ENCODE data around the gene SORCS2. TPM values are rescaled to one million over a fixed set of nuclear protein-coding genes. Genes with fewer than 3 reads are reported as not detected.

SORCS2 gene
- total RNA-seq, 1 donor from 2014 or later: not detected

DNA sequence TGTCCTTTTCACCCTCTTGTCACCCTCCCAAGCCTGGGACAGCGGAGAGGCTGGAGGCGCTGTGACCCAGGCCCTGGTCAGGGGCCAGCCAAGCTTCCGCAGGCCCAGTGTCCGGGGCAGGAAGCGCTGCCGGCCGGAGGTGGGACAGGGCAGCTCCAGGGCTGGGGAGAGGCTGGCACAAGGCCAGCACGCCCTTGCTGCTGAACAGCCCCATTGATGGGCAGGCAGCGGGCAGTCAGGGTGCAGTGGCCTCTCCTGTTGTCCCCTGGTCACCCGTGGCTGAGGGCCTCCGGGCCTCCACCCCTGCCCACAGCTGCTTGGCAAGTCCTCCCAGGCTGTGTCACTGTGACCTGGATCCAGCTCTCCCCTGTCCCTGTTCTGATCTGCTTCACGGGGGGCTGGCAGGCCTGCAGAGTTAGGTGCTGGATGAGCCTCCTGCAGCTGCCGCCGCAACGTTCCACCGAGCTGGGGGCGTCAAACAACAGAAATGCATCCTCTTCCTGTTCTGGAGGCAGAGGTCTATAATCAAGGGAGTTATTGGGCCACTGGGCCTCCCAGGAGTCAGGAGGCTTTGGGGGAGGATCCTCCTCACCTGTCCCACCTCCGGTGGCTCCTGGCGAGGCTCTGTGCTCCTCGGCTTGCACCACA lies 134.5 kb downstream of the SORCS2 start:
- no peaks in the 10 kb centered on the region for H3K27me3 Mint-ChIP-seq (ENCODE audit: insufficient read depth)

DNA sequence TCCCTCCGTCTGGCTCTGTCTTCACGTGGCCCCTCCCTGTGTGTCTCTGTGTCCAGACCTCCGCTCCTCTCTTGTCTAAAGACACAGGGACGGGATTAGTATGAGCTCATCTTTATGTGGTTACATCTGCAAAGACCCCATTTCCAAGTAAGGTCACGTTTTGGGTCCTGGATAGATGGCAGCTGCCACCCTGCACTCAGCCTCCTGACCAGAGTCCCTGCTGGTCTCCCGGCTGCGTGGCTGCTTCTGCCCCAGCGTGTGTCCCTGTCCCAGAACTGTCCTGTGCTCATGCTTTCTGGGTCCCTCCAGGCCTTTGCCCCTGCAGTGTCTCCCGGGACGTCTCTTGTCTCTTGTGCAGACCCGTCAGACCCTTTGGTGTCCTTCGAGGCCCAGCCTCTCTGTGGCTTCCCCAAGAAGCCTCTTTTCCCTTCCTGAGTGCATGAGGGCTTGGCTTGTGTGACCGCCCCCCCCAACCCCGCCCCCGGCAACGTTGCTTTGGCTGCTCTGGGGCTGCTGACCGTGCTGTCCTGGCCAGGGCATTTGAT lies 135.1 kb downstream of the SORCS2 start:
- Mint-ChIP-seq H3K27me3 (ENCODE audit: insufficient read depth) (no peaks in the 10 kb centered on the region), H3K27ac (no peak overlapping the region), H3K4me1 (ENCODE audit: low read depth) (no peaks in the 10 kb centered on the region), H3K9me3 (no peaks in the 10 kb centered on the region), H3K36me3 (ENCODE audit: low read depth) (no peaks in the 10 kb centered on the region), H3K4me3 (no peak overlapping the region)
- intact Hi-C loops (cut with micrococcal nuclease): no loop called here
- no peak for DNase-seq (ENCODE audit: low spot score)

More for the DNA sequence above, 134.5 kb downstream of the SORCS2 start:
- Mint-ChIP-seq H3K36me3 (ENCODE audit: low read depth) (no peaks in the 10 kb centered on the region), H3K9me3 (no peaks in the 10 kb centered on the region), H3K4me1 (ENCODE audit: low read depth) (no peaks in the 10 kb centered on the region), H3K27ac (no peak overlapping the region), H3K4me3 (no peak overlapping the region)
- intact Hi-C loops (cut with micrococcal nuclease): no loop called here
- DNase-seq (ENCODE audit: low spot score): no peak

DNA sequence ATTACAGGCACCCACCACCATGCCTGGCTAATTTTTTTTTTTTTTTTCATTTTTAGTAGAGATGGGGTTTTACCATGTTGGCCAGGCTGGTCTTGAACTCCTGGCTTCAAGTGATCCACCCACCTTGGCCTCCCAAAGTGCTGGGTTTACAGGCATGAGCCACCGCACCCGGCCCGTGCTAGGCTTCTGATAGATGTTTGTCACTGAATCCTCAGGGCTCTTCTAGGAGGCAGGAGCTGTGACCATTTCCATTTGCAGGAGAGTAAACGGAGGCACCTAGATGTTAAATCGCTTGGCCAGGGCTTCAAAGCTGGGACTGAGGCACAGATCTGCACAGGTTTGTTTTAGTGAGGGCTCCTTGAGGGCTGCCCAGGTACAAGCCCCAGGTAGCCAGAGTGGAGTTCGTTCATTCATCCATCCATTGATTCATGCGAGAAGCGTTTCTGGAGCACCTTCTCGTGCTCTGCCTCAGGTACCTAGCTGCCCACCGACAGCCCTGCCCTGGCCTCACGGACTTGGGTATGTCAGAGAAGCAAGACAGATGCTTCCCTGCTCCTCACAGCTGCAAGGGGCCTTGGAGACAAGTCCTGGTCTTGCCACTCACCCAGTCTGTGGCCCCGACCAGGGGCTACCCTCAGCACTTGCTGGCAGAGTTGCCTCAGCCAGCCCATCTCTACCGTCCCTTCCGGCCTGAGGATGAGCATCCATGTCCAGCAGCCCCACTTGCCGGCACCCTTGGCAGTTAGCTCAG lies 136.0 kb downstream of the SORCS2 start:
- H3K4me3 Mint-ChIP-seq: no peak overlapping the region
- H3K27ac Mint-ChIP-seq: no peak overlapping the region
- H3K9me3 Mint-ChIP-seq: no peaks in the 10 kb centered on the region
- H3K27me3 Mint-ChIP-seq (ENCODE audit: insufficient read depth): no peaks in the 10 kb centered on the region
- H3K4me1 Mint-ChIP-seq (ENCODE audit: low read depth): no peaks in the 10 kb centered on the region
- H3K36me3 Mint-ChIP-seq (ENCODE audit: low read depth): no peaks in the 10 kb centered on the region
- intact Hi-C loops (cut with micrococcal nuclease): no loop called here
- DNase-seq (ENCODE audit: low spot score): no peak

DNA sequence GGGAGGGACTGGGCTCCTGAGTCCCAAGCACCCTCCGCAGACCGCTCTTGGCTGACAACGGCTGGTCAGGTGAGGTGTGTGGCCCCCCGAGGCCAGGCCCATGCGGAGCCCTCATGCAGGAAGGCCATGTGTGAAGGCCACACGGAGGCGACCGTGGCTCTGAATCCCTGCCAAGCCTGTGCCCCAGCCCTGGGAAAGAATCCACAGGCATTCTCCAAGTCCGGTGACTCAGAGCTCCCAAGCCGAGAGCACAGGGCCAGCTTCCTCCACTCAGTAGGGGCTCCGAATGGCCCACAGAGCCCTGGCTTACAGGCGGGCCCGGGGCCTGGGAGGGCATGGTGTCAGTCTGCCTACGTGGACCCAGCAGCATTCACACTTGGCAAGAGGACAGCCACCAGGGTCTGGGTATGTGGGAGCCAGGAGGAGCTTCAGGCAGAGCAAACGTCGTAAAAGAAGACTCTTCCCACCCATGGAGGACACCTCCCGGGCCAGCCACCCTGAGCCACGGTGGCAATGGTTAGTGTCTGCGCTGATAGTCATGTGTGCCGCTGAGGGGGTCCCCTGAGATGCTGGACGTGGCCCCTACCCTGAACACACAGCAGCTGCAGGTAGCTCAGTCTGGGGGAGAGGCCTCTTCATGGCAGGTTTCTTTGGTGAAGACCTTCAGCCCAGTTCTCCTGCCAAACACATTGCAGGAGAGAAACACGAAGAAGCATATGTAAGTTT lies 136.7 kb downstream of the SORCS2 start:
- Mint-ChIP-seq H3K4me3 (no peak overlapping the region), H3K9me3 (no peaks in the 10 kb centered on the region), H3K27ac (no peak overlapping the region), H3K4me1 (ENCODE audit: low read depth) (no peaks in the 10 kb centered on the region), H3K36me3 (ENCODE audit: low read depth) (no peaks in the 10 kb centered on the region), H3K27me3 (ENCODE audit: insufficient read depth) (no peaks in the 10 kb centered on the region)
- no peak for DNase-seq (ENCODE audit: low spot score)
- intact Hi-C loops (cut with micrococcal nuclease): no loop called here

DNA sequence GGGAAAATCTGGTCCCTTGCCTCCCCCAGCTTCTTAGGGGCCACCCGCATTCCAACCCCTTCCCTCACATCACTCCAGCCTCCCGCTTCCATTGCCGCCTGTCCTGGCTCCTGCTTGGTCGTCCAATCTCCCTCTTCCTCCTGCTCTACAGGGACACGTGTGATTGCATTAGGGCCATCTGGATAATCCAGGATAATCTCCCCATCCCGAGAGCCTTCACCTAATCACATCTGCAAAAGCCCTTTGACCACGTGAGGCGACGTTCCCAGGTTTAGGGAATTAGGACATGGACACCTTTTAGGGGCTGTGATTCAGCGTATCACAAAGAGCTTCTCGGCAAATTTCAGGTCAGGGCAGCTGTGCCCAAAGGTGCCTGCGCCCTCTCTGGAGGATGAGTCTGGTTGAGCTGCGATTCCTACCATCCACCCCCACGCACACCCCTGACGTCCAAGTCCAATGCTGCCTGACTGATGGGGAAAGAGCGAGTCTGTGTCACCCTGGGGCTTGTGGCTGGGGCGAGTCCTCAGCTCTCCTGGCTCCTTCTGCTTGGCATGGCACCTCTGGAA lies 137.8 kb downstream of the SORCS2 start:
- H3K36me3 Mint-ChIP-seq (ENCODE audit: low read depth): no peaks in the 10 kb centered on the region
- H3K27me3 Mint-ChIP-seq (ENCODE audit: insufficient read depth): no peaks in the 10 kb centered on the region
- no peak for DNase-seq (ENCODE audit: low spot score)
- no peak overlapping the region for H3K4me3 Mint-ChIP-seq
- intact Hi-C loops (cut with micrococcal nuclease): loop anchor here (10.0 kb wide), 1 partner anchor 135 kb away; the partner anchor contains the start of gene SORCS2
- H3K27ac Mint-ChIP-seq: no peak overlapping the region
- no peaks in the 10 kb centered on the region for H3K9me3 Mint-ChIP-seq
- H3K4me1 Mint-ChIP-seq (ENCODE audit: low read depth): no peaks in the 10 kb centered on the region

DNA sequence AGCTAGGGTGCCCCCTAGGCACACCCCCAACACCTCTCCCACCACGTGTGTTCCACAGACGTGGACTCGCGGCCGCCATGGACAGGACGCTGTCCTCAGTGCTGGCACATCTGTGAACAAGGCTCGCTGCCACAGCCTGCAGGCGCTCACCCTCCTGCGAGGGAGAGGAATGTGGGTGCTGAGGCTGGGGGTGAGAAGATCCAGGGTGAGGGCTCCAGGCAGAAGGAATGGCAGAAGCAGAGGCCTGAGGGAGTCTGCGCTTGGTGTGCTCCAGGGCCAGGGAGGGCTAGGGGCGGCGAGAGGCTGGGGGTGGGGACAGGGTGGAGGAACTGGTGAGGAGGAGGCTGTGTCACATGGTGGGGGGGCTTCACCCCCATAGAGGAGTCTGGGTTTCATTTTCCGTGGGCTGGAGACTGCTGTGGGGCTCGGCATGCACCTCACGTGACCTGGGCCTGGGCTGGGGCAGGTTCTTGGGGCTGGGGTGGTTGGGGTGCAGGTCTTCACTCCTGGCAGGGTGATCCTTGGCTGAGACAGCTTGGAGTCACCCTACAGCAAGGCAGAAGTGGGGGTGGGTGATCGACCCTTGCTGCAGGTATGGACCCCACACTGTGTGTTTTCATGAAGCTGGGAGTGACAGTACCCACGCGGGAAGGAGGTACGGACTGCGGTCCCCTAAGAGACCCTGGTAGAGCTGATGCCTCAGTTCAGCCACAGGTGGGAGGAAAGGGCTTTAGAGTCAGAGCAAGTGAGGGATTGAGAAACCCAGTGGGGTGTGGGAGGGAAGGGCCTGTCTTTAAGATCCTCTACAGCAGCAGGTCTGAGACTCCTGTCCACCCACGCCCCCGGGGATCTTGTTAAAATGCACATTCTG lies 138.7 kb downstream of the SORCS2 start:
- no peak overlapping the region for H3K27ac Mint-ChIP-seq
- no peaks in the 10 kb centered on the region for H3K9me3 Mint-ChIP-seq
- H3K4me1 Mint-ChIP-seq (ENCODE audit: low read depth): no peaks in the 10 kb centered on the region
- DNase-seq (ENCODE audit: low spot score): no peak
- H3K27me3 Mint-ChIP-seq (ENCODE audit: insufficient read depth): no peaks in the 10 kb centered on the region
- H3K4me3 Mint-ChIP-seq: no peak overlapping the region
- H3K36me3 Mint-ChIP-seq (ENCODE audit: low read depth): no peaks in the 10 kb centered on the region
- intact Hi-C loops (cut with micrococcal nuclease): loop anchor here (10.0 kb wide), 1 partner anchor 136 kb away; the partner anchor contains the start of gene SORCS2

DNA sequence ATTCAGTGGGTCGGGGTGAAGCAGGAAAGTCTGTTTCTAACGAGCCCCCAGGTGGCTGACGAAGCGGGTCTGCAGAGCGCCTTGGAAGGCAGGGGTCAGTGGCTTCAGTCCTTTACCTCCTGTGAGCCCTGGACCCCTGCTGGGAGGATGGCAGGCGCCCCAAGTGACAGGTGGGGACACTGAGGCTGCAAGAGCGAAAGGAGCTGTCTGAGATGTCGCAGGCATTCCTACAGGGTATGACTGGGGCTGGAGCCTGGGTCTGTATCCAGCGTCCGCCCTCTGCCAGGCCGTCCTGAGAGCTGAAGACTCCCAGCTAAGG lies 139.3 kb downstream of the SORCS2 start:
- no peaks in the 10 kb centered on the region for H3K9me3 Mint-ChIP-seq
- no peaks in the 10 kb centered on the region for H3K36me3 Mint-ChIP-seq (ENCODE audit: low read depth)
- DNase-seq (ENCODE audit: low spot score): no peak
- intact Hi-C loops (cut with micrococcal nuclease): loop anchor here (10.0 kb wide), 1 partner anchor 137 kb away; the partner anchor contains the start of gene SORCS2
- no peaks in the 10 kb centered on the region for H3K27me3 Mint-ChIP-seq (ENCODE audit: insufficient read depth)
- no peak overlapping the region for H3K27ac Mint-ChIP-seq
- no peaks in the 10 kb centered on the region for H3K4me1 Mint-ChIP-seq (ENCODE audit: low read depth)
- no peak overlapping the region for H3K4me3 Mint-ChIP-seq

DNA sequence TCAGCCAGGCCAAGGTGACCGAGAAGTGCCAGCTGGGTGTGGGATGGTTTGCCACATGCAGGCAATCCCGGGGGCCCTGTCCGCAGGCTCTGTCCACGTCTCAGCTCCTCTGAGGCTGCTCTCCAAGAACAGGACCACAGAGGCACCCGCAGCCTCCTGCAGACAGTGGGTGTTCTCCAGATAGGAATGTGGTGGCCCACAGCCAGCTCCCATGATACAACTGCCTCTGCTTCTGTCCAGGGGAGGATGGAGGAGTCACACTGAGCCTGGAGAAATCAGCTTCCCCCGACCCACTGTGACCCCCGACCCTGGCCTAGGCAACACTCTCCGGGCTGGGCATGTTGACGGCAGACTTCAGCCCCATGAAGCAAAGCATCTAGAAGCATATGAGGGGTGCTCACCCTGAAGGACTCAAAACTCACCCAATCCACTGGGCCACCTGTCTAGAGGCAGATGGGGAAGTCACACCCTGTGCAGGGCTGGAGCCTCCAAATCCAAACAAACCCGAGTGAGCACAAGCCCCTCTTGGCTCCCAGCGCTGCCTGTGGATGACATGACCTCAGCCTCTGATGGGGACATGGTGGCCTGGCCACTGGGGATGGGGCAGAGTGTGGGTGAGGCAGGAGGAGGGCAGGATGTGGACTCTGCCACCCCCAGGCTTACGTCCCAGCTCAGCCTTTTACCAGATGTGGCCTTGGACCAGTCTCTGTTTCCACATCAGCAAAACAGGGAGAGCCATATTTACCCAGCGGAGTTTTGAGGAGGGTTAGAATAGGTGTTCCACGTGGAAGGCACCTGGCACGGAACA lies 140.1 kb downstream of the SORCS2 start:
- H3K27ac Mint-ChIP-seq: no peak overlapping the region
- H3K27me3 Mint-ChIP-seq (ENCODE audit: insufficient read depth): no peaks in the 10 kb centered on the region
- H3K4me1 Mint-ChIP-seq (ENCODE audit: low read depth): no peaks in the 10 kb centered on the region
- no peaks in the 10 kb centered on the region for H3K36me3 Mint-ChIP-seq (ENCODE audit: low read depth)
- intact Hi-C loops (cut with micrococcal nuclease): loop anchor here (10.0 kb wide), 1 partner anchor 138 kb away; the partner anchor contains the start of gene SORCS2
- no peak overlapping the region for H3K4me3 Mint-ChIP-seq
- H3K9me3 Mint-ChIP-seq: no peaks in the 10 kb centered on the region
- DNase-seq (ENCODE audit: low spot score): no peak

DNA sequence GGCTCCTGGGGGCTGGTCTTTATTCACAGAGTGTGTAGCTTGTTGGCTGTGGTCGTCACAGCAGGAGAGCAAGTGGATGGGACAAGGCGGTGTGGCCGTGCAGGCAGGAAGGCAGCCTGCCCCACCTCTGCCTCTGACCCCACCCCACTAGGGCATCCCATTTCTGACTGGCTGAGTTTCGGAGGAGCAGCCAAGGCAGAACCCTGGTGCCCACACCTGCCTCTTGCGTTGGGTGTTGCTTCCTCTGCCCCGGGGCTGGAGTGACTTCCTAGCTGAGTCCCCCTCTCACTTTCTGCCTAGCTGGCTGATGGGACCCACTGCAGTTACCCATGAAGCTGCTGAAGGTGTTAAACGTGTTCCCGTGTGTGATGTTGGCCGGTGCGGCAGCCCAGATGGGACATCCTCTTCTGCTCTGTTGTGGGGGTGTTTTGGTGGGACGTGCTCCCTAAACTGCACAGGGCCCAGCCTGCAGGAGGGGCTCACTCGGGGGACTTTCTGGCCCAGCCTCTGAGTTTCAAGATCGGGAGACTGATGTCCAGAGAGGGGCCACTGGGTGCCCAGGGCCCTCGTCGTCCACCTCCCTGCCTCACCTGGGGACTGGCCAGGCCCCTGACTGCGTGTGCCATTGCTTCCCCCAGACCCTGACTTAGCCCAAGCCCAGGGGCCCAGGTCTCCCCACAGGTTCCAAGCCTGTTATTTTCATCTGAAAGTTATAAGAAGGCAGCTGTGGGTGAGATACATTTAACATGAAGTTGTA lies 140.9 kb downstream of the SORCS2 start:
- intact Hi-C loops (cut with micrococcal nuclease): loop anchor here (10.0 kb wide), 1 partner anchor 138 kb away; the partner anchor contains the start of gene SORCS2
- no peak for DNase-seq (ENCODE audit: low spot score)
- Mint-ChIP-seq H3K36me3 (ENCODE audit: low read depth) (no peaks in the 10 kb centered on the region), H3K4me3 (no peak overlapping the region), H3K27me3 (ENCODE audit: insufficient read depth) (no peaks in the 10 kb centered on the region), H3K4me1 (ENCODE audit: low read depth) (no peaks in the 10 kb centered on the region), H3K27ac (no peak overlapping the region), H3K9me3 (no peaks in the 10 kb centered on the region)

DNA sequence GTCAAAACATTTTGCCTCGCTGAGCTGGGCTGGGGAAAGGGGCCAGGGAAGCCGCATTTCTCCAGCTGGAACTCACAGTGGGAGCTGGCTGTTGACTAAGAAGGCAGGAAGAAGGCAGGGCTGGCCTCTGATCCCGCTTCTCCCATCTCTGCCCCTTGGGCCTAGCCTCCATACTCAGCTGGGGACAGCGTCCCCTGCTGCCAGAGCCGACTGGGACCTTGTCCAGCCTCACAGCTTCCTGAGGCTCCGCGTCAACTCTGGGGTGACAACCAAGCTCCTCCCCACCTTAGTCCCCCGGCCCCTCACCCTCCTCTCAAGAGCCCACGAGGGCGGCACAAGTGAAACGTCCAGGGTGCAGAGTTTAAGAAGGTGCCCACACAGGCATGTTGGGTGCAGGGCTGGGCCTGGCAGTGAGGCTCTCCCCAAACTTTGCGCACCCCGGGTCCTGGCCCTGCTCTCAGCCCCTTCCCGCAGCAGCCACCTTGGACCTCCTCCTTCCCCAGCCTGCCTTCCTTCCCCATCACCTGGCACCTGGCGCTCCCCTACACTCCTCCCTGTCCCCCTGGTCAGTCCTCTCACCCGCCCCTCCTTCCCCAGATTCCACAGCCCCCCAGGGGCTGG lies 141.6 kb downstream of the SORCS2 start:
- H3K4me3 Mint-ChIP-seq: no peak overlapping the region
- no peak overlapping the region for H3K27ac Mint-ChIP-seq
- no peak for DNase-seq (ENCODE audit: low spot score)
- H3K36me3 Mint-ChIP-seq (ENCODE audit: low read depth): no peaks in the 10 kb centered on the region
- no peaks in the 10 kb centered on the region for H3K9me3 Mint-ChIP-seq
- intact Hi-C loops (cut with micrococcal nuclease): loop anchor here (10.0 kb wide), 1 partner anchor 139 kb away; the partner anchor contains the start of gene SORCS2
- no peaks in the 10 kb centered on the region for H3K4me1 Mint-ChIP-seq (ENCODE audit: low read depth)
- H3K27me3 Mint-ChIP-seq (ENCODE audit: insufficient read depth): no peaks in the 10 kb centered on the region

All from activated T-helper 1 cell treated with anti-CD3 and anti-CD28 coated beads, Interleukin-12 subunit alpha, Interleukin-12 subunit beta, Interleukin-2, Interleukin-4 antibody, amounts not matched to agents 30 ng/mL and 10 ng/mL and 1 ng/mL, durations not matched to agents 14 hours and 24 hours and 36 hours (primary cell).